GM19467 (cell line): ENCODE data around the gene NENF.
"Not testable (repeated sequence)": the region's sequence is repeated elsewhere in the genome, so short reads cannot be mapped to it uniquely, and the experiment has no call there.

ENCODE experiments used
- ATAC-seq: cut with Tn5 transposase; IDR thresholded peaks from one replicate; pipeline ENCODE4 v1.9.1; 2021; ENCODE audit warnings: mild to moderate bottlenecking, moderate library complexity; ENCODE audit not compliant: unreplicated experiment

NENF gene

GRCh38 chr1:212457740-212458338, 25.1 kb downstream of the NENF start:
- ATAC-seq = no peak

- ATAC-seq = no peak
Observed at GRCh38 chr1:212458817-212459216, 26.1 kb downstream of the NENF start.

- no peak for ATAC-seq
Observed at GRCh38 chr1:212459656-212460055, 26.9 kb downstream of the NENF start.

- ATAC-seq = no peak
Observed at GRCh38 chr1:212460376-212460775, 27.7 kb downstream of the NENF start.

- no peak for ATAC-seq
Observed at GRCh38 chr1:212461916-212462660, 29.4 kb downstream of the NENF start.

GRCh38 chr1:212463565-212464285, 31.0 kb downstream of the NENF start:
- ATAC-seq = no peak

GRCh38 chr1:212465311-212465710, 32.6 kb downstream of the NENF start:
- no peak for ATAC-seq

- ATAC-seq = no peak
Observed at GRCh38 chr1:212466437-212466836, 33.7 kb downstream of the NENF start.

GRCh38 chr1:212466898-212467650, 34.4 kb downstream of the NENF start:
- ATAC-seq = no peak

- no peak for ATAC-seq
Observed at GRCh38 chr1:212467843-212468482, 35.2 kb downstream of the NENF start.

- ATAC-seq = no peak
Observed at GRCh38 chr1:212470059-212470458, 37.3 kb downstream of the NENF start.

- ATAC-seq = no peak
Observed at GRCh38 chr1:212471286-212471685, 38.6 kb downstream of the NENF start.

GRCh38 chr1:212471891-212472675, 39.4 kb downstream of the NENF start:
- ATAC-seq = no peak

- ATAC-seq = no peak
Observed at GRCh38 chr1:212473729-212474128, 41.0 kb downstream of the NENF start.

GRCh38 chr1:212475151-212475550, 42.4 kb downstream of the NENF start:
- no peak for ATAC-seq

GRCh38 chr1:212475831-212476230, 43.1 kb downstream of the NENF start:
- ATAC-seq = not testable (repeated sequence)

- peak; percentile 76 for ATAC-seq
Observed at GRCh38 chr1:212477014-212477679, 44.4 kb downstream of the NENF start.

- no peak for ATAC-seq
Observed at GRCh38 chr1:212477680-212478466, 45.2 kb downstream of the NENF start.
